Right atrium auricular region (tissue), 2 donors: Measurements from ENCODE around the gene CSMD2. TPM values are rescaled to one million over a fixed set of nuclear protein-coding genes. Genes with fewer than 3 reads are reported as not detected.

ENCODE experiments used
- DNase-seq: peaks from one replicate; pipeline ENCODE4 v3.0.0-alpha.2; 2019; ENCODE audit warnings: low spot score
- H3K27ac ChIP-seq, 2 donors: fragments of 200-600 bp; sonication (generic); 1 replicate in 1 of 2; 2 replicates in 1 of 2; pipeline ENCODE4 v1.5.1; 2016 to 2019
- H3K27me3 ChIP-seq, 2 donors: fragments of 200-600 bp; sonication (generic); one replicate each; pipeline versions ENCODE4 v1.5.1 to v1.6.0; 2017 to 2019
- H3K36me3 ChIP-seq: fragments of 200-600 bp; sonication (generic); one replicate; pipeline ENCODE4 v1.5.1; 2016
- H3K4me1 ChIP-seq, 2 donors: fragments of 200-600 bp; sonication (generic); one replicate each; pipeline versions ENCODE4 v1.5.1 to v1.6.0; 2017 to 2019
- H3K4me3 ChIP-seq, 2 donors: fragments of 200-600 bp; sonication (generic); 1 replicate in 1 of 2; 2 replicates in 1 of 2; pipeline ENCODE4 v1.5.1; 2017 to 2019; ENCODE audit warnings: mild to moderate bottlenecking in 1 of 2, moderate library complexity in 1 of 2
- H3K9me3 ChIP-seq, 2 donors: fragments of 200-600 bp; sonication (generic); one replicate each; pipeline ENCODE4 v1.5.1; 2019
- total RNA-seq, 2 donors: library from RNA; depleted of rRNA; stranded (reverse); fragments of >200 nt; gene quantifications; one replicate each; pipeline ENCODE4 v1.1.0, GENCODE V29; 2016
- TF ChIP-seq, protein P1 (sequence below), 2 donors: fragments of 200-600 bp; sonication (generic); IDR thresholded peaks; one replicate each; pipeline ENCODE4 v1.5.1; 2019; ENCODE audit warnings: antibody characterized with exemption in 2 of 2

CSMD2 gene
- total RNA-seq, 2 donors from 2014 or later, result 0.39 to 0.44 TPM

DNA sequence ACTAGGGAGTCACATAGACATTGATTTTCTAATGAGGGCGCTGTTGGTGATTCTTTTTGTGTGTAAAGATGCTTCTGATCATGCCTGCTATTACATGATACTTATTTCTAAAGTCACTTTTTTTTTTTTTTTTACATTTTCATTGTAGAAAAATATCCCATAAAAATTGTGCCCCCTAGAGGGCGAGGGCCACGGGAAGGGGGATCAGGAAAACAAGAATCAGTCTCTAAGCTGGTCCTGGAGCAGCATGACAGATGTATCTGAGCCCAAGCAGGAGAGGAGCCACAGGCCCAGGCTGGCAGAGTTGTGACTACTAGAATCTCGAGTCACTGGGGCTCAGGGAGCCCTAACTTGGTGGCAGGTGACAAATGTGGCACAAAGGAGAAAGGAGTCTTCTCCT lies 664.5 kb downstream of the CSMD2 start:
- Histone ChIP-seq H3K27ac (no peak overlapping the region), H3K27me3 (no peaks in the 10 kb centered on the region), H3K9me3 (peaks cover 0 to 17% of the 10 kb centered on the region in 2 donors), H3K4me3 (no peak overlapping the region), H3K36me3 (peaks cover 3% of the 10 kb centered on the region), H3K4me1 (no peaks in the 10 kb centered on the region)
- TF ChIP-seq, protein P1, sequence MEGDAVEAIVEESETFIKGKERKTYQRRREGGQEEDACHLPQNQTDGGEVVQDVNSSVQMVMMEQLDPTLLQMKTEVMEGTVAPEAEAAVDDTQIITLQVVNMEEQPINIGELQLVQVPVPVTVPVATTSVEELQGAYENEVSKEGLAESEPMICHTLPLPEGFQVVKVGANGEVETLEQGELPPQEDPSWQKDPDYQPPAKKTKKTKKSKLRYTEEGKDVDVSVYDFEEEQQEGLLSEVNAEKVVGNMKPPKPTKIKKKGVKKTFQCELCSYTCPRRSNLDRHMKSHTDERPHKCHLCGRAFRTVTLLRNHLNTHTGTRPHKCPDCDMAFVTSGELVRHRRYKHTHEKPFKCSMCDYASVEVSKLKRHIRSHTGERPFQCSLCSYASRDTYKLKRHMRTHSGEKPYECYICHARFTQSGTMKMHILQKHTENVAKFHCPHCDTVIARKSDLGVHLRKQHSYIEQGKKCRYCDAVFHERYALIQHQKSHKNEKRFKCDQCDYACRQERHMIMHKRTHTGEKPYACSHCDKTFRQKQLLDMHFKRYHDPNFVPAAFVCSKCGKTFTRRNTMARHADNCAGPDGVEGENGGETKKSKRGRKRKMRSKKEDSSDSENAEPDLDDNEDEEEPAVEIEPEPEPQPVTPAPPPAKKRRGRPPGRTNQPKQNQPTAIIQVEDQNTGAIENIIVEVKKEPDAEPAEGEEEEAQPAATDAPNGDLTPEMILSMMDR (IDR thresholded peaks at IDR 0.05), result no peak
- no peak for DNase-seq

DNA sequence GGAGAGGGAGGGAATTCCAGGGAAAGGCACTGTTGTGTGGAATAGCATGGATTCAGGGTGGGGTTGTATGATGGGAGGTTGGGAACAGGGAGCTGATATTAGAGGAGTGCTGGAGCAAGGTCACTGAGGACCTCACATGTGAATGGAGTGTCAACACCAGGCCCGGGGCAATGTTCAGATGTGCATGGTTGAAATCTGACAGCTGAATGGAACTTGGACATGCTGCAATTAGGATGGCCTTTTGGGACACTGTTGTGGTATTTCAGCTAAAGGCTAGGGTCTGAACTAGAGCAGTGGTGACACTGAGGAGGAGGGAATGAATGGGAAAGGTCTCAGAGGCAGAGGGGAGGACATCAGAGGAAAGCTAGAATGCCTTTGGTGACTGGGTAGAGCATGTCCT lies 667.6 kb downstream of the CSMD2 start:
- H3K27me3 ChIP-seq, result no peaks in the 10 kb centered on the region
- H3K27ac ChIP-seq, result no peak overlapping the region
- H3K9me3 ChIP-seq, result peaks cover 12 to 46% of the 10 kb centered on the region in 2 donors
- no peak for DNase-seq
- TF ChIP-seq, protein P1 (IDR thresholded peaks at IDR 0.05), result no peak
- no peaks in the 10 kb centered on the region for H3K4me1 ChIP-seq
- H3K36me3 ChIP-seq, result peaks cover 34% of the 10 kb centered on the region
- no peak overlapping the region for H3K4me3 ChIP-seq

DNA sequence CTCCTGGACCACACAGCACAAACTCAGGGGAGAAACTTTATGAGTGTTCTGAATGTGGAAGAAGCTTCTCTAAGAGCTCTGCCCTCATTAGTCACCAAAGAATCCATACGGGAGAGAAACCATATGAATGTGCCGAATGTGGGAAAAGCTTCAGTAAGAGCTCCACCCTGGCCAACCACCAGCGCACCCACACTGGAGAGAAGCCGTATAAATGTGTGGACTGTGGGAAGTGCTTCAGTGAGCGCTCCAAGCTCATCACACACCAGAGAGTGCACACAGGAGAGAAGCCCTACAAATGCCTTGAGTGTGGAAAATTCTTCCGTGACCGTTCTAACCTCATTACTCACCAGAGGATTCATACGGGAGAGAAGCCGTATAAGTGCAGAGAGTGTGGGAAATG lies 670.1 kb downstream of the CSMD2 start:
- no peak for DNase-seq
- Histone ChIP-seq H3K36me3 (peaks cover 59% of the 10 kb centered on the region), H3K4me1 (no peaks in the 10 kb centered on the region), H3K27ac (no peak overlapping the region), H3K4me3 (no peak overlapping the region), H3K27me3 (no peaks in the 10 kb centered on the region), H3K9me3 (peaks cover 12 to 46% of the 10 kb centered on the region in 2 donors)
- TF ChIP-seq, protein P1 (IDR thresholded peaks at IDR 0.05), result no peak

DNA sequence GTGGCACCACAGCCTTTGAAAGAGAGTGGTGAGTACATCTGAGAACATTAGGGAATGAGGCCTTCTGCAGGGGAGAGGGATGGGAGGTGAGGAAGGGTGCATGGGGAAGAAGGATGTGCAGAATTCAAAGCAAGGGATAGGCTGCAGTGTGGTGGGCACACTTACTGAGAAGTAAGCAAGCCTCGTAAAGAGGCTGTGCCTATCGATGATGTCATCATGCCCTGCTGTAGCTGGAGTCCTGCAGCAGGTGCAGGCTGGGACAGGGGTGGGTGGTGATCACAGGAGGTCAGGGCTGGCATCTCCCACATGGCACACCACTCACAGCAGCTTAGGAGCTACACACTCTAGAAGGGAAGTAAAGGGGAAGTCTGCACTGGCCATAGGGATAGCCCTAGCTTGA lies 676.4 kb downstream of the CSMD2 start:
- H3K36me3 ChIP-seq, result peaks cover 76% of the 10 kb centered on the region
- no peak for DNase-seq
- no peak overlapping the region for H3K4me3 ChIP-seq
- H3K9me3 ChIP-seq, result peaks cover 0 to 23% of the 10 kb centered on the region in 2 donors
- TF ChIP-seq, protein P1 (IDR thresholded peaks at IDR 0.05), result no peak
- H3K4me1 ChIP-seq, result no peaks in the 10 kb centered on the region
- no peaks in the 10 kb centered on the region for H3K27me3 ChIP-seq
- no peak overlapping the region for H3K27ac ChIP-seq

DNA sequence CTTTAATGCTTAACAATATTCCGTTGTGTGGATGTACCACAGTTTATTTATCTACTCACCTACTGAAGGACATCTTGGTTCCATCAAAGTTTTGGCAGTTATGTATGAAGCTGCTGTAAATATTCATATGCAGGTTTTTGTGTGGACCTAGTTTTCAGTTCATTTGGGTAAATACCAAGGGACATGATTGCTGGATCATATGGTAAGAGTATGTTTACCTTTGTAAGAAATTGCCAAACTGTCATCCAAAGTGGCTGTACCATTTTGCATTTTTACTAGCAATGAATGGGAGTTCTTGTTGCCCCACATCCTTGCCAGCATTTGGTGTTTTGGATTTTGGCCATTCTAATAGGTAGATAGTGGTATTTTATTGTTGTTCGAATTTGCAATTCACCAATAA lies 682.6 kb downstream of the CSMD2 start:
- H3K27me3 ChIP-seq, result no peaks in the 10 kb centered on the region
- no peaks in the 10 kb centered on the region for H3K4me1 ChIP-seq
- no peak for DNase-seq
- H3K4me3 ChIP-seq, result no peak overlapping the region
- H3K27ac ChIP-seq, result no peak overlapping the region
- TF ChIP-seq, protein P1 (IDR thresholded peaks at IDR 0.05), result no peak
- peaks cover 0 to 14% of the 10 kb centered on the region in 2 donors for H3K9me3 ChIP-seq
- peaks cover 39% of the 10 kb centered on the region for H3K36me3 ChIP-seq

- Histone ChIP-seq H3K27me3 (no peaks in the 10 kb centered on the region), H3K4me1 (peaks cover 0 to 22% of the 10 kb centered on the region in 2 donors), H3K36me3 (peaks cover 18% of the 10 kb centered on the region), H3K27ac (no peak overlapping the region), H3K9me3 (no peaks in the 10 kb centered on the region), H3K4me3 (no peak overlapping the region)
- no peak for DNase-seq
- TF ChIP-seq, protein P1 (IDR thresholded peaks at IDR 0.05), result no peak
Observed at GRCh38 chr1:33477451-33477850, 687.6 kb downstream of the CSMD2 start.
